Epidermal melanocyte (primary cell): ENCODE results near the gene GRIK2.

Experiments
- DNase-seq: peaks from one replicate; pipeline ENCODE4 v3.0.0; 2011; ENCODE audit warnings: low spot score; ENCODE audit not compliant: insufficient read length

Gene GRIK2

GRCh38 chr6:101454106-101454676 lies 60.7 kb downstream of the GRIK2 start:
- no peak for DNase-seq

- no peak for DNase-seq
Measured at GRCh38 chr6:101458336-101458735, 64.8 kb downstream of the GRIK2 start.

- no peak for DNase-seq
Measured at GRCh38 chr6:101458826-101459225, 65.3 kb downstream of the GRIK2 start.

GRCh38 chr6:101462576-101462975 lies 69.1 kb downstream of the GRIK2 start:
- DNase-seq: no peak

- no peak for DNase-seq
Measured at GRCh38 chr6:101465863-101466262, 72.4 kb downstream of the GRIK2 start.

GRCh38 chr6:101477436-101477835 lies 83.9 kb downstream of the GRIK2 start:
- no peak for DNase-seq

- no peak for DNase-seq
Measured at GRCh38 chr6:101478891-101479290, 85.4 kb downstream of the GRIK2 start.

GRCh38 chr6:101482606-101483005 lies 89.1 kb downstream of the GRIK2 start:
- DNase-seq: no peak

- DNase-seq: no peak
Measured at GRCh38 chr6:101484781-101485180, 91.3 kb downstream of the GRIK2 start.

- no peak for DNase-seq
Measured at GRCh38 chr6:101486124-101486523, 92.6 kb downstream of the GRIK2 start.

GRCh38 chr6:101486726-101487125 lies 93.2 kb downstream of the GRIK2 start:
- no peak for DNase-seq

- no peak for DNase-seq
Measured at GRCh38 chr6:101489456-101489855, 95.9 kb downstream of the GRIK2 start.

GRCh38 chr6:101490857-101491256 lies 97.3 kb downstream of the GRIK2 start:
- no peak for DNase-seq

- DNase-seq: no peak
Measured at GRCh38 chr6:101502818-101503217, 109.3 kb downstream of the GRIK2 start.

- no peak for DNase-seq
Measured at GRCh38 chr6:101509536-101509935, 116.0 kb downstream of the GRIK2 start.

GRCh38 chr6:101513181-101513580 lies 119.7 kb downstream of the GRIK2 start:
- no peak for DNase-seq

- DNase-seq: no peak
Measured at GRCh38 chr6:101516578-101516977, 123.1 kb downstream of the GRIK2 start.

GRCh38 chr6:101517632-101518031 lies 124.1 kb downstream of the GRIK2 start:
- DNase-seq: no peak

- DNase-seq: no peak
Measured at GRCh38 chr6:101522254-101522653, 128.7 kb downstream of the GRIK2 start.

- no peak for DNase-seq
Measured at GRCh38 chr6:101527467-101527866, 134.0 kb downstream of the GRIK2 start.

- no peak for DNase-seq
Measured at GRCh38 chr6:101528801-101529200, 135.3 kb downstream of the GRIK2 start.

- no peak for DNase-seq
Measured at GRCh38 chr6:101531538-101531937, 138.0 kb downstream of the GRIK2 start.

- DNase-seq: no peak
Measured at GRCh38 chr6:101534386-101534785, 140.9 kb downstream of the GRIK2 start.

GRCh38 chr6:101534821-101535220 lies 141.3 kb downstream of the GRIK2 start:
- DNase-seq: no peak
